Spleen (tissue), 11 donors: Measurements from ENCODE around the gene CYGB. TPM values are rescaled to one million over a fixed set of nuclear protein-coding genes. Genes with fewer than 3 reads are reported as not detected.
A peak's percentile ranks its signal among the peaks of the same experiment; 100 is the strongest.
"Not testable (repeated sequence)": the region's sequence is repeated elsewhere in the genome, so short reads cannot be mapped to it uniquely, and the experiment has no call there.

Source experiments
- DNase-seq: peaks from one replicate; pipeline ENCODE4 v3.0.0-alpha.2; 2020
- H3K27ac ChIP-seq, 8 donors: fragments of 200-600 bp; sonication (generic) in 7 of 8; 1 replicate in 4 of 8; 2 replicates in 4 of 8; pipeline versions ENCODE4 v1.5.0 to v1.8.0; 2016 to 2021; ENCODE audit warnings: inconsistent platforms in 4 of 8, mild to moderate bottlenecking in 4 of 8, moderate library complexity in 1 of 8
- H3K27me3 ChIP-seq, 7 donors: fragments of 200-600 bp; sonication (generic) in 6 of 7; replicated peaks in 1 of 7; 1 replicate in 4 of 7; 2 replicates in 3 of 7; pipeline versions ENCODE4 v1.5.0 to v1.8.0; 2016 to 2021; ENCODE audit warnings: inconsistent platforms in 3 of 7, mild to moderate bottlenecking in 1 of 7
- H3K36me3 ChIP-seq, 6 donors: fragments of 200-600 bp; sonication (generic) in 5 of 6; 1 replicate in 4 of 6; 2 replicates in 2 of 6; pipeline versions ENCODE4 v1.5.0 to v1.8.0; 2016 to 2021; ENCODE audit warnings: inconsistent platforms in 2 of 6
- H3K4me1 ChIP-seq, 6 donors: fragments of 200-600 bp; sonication (generic) in 5 of 6; 1 replicate in 3 of 6; 2 replicates in 3 of 6; pipeline versions ENCODE4 v1.5.0 to v1.8.0; 2016 to 2021; ENCODE audit warnings: inconsistent platforms in 3 of 6
- H3K4me3 ChIP-seq, 8 donors: fragments of 200-600 bp; sonication (generic) in 7 of 8; 1 replicate in 4 of 8; 2 replicates in 4 of 8; pipeline versions ENCODE4 v1.5.0 to v1.8.0; 2016 to 2021; ENCODE audit warnings: inconsistent platforms in 4 of 8, mild to moderate bottlenecking in 4 of 8, moderate library complexity in 2 of 8
- H3K9me3 ChIP-seq, 8 donors: fragments of 200-600 bp; sonication (generic) in 7 of 8; 1 replicate in 4 of 8; 2 replicates in 4 of 8; pipeline versions ENCODE4 v1.5.0 to v1.8.0; 2016 to 2021; ENCODE audit warnings: inconsistent platforms in 4 of 8
- POLR2A ChIP-seq, 3 donors: fragments of 450-650 bp; IDR thresholded peaks; one replicate each; pipeline ENCODE4 v1.5.1; 2017; ENCODE audit warnings: antibody characterized with exemption in 3 of 3, mild to moderate bottlenecking in 1 of 3
- POLR2AphosphoS5 ChIP-seq, 3 donors: sonication (generic); formaldehyde crosslinking; IDR thresholded peaks; one replicate each; pipeline ENCODE4 v1.5.1; 2017; ENCODE audit warnings: antibody characterized with exemption in 3 of 3
- WGBS, 5 donors: extraction: QIAGEN DNeasy Blood & Tissue Kit in 3 of 5; methylation state at CpG; one replicate each; pipeline versions ENCODE4 v1.1.5 to v1.1.7; 2013 to 2018; 5-methylcytosine and 5-hydroxymethylcytosine counted together
- intact Hi-C: fragments of 100-400 bp; cut with DNase I; formaldehyde crosslinking; loops from one replicate; pipeline ENCODE4 v1.15.0; 2023; ENCODE audit warnings: low total_unique reads
- polyA plus RNA-seq, 3 donors: library from polyadenylated mRNA; stranded (reverse); fragments of 200-250 nt; gene quantifications; one replicate each; pipeline ENCODE4 v1.2.1, GENCODE V29; 2013
- total RNA-seq, 7 donors: library from RNA; depleted of rRNA in 3 of 7; stranded (reverse); fragments of >200 nt in 3 of 7; fragmentation: NEBNext Ultra II Directional in 4 of 7; extraction: Animal tissue kit (Norgen Biotek cat#: 25700) in 4 of 7; gene quantifications; one replicate each; pipeline versions ENCODE4 v1.1.0 to v1.2.1, GENCODE V29; 2016 to 2021
- TF ChIP-seq, protein P1 (sequence below), 11 experiments: fragments of 200-600 bp in 7 of 11; fragments of 450-650 bp in 4 of 11; sonication (generic) in 4 of 11; IDR thresholded peaks in 8 of 11; conservative IDR thresholded peaks in 3 of 11; 1 replicate in 7 of 11; 2 replicates in 4 of 11; pipeline versions ENCODE4 v1.4.0 to v1.8.0; 2016 to 2021; ENCODE audit warnings: antibody characterized with exemption in 11 of 11, inconsistent platforms in 4 of 11, mild to moderate bottlenecking in 1 of 11
- donor health status: healthy with polysubstance abuse.
- donor health status: DM: no; HTN: no; CAD: no; lungs with moderate emphysema.
- donor health status: DM: no; HTN: no; CAD: no.
- donor health status: Bipolar disorder and iron deficiency.
- donor health status: healthy.
- donor health status: DM: no; HTN: no; CAD: no.
- donor health status: DM: yes; HTN: yes; CAD: no.

Gene CYGB
- total and polyA plus RNA-seq, 10 donors, result 3.5 to 21.0 (median 7.7) TPM

DNA sequence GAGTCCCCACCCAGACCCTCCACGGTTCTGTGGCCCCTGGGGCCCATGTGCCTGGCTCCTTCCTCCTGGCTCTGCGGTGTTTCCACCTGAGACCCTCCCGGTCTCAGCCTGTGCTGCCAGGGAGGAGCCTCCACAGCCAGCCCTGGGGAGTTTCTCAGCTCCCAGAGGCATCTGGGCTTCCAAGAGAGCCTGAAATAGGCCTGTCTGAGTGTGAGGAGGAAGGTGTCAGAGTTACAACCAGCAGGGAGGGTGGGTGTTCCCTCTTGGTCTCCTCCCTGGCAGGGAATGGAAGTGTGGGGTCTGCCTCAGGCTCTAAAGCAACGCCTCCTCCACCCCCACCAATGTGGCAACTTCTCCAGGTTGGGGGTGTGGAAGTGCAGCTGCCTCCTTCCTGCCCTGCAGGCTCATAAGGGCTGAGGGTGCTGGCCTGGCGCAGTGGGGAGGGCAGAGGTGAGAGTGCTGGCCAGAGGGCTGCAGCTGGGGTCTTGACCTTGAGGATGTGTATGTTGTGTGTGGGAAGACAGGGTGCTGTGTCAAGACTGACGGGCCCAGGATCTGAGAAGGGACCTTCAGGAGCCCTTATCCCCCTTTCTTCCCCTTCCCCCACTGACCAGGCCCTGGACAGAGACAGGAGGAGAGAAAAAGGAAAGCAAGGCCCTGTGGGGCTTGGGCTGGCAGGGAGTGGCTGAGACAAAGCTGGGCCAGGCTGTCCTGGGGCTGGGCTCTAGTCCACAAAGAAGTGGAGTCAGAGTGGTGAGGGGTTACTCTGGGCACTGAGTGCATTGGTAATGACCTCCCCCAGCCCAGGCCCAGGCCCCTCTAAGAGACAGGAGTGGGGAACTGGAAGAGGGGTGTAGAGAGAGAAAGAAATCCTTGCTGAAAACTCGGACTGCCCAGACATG is 2.4 kb downstream of the CYGB start:
- TF ChIP-seq, protein P1, sequence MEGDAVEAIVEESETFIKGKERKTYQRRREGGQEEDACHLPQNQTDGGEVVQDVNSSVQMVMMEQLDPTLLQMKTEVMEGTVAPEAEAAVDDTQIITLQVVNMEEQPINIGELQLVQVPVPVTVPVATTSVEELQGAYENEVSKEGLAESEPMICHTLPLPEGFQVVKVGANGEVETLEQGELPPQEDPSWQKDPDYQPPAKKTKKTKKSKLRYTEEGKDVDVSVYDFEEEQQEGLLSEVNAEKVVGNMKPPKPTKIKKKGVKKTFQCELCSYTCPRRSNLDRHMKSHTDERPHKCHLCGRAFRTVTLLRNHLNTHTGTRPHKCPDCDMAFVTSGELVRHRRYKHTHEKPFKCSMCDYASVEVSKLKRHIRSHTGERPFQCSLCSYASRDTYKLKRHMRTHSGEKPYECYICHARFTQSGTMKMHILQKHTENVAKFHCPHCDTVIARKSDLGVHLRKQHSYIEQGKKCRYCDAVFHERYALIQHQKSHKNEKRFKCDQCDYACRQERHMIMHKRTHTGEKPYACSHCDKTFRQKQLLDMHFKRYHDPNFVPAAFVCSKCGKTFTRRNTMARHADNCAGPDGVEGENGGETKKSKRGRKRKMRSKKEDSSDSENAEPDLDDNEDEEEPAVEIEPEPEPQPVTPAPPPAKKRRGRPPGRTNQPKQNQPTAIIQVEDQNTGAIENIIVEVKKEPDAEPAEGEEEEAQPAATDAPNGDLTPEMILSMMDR (IDR thresholded peaks at IDR 0.05 in 8 of 11, conservative IDR thresholded peaks at IDR 0.05 in 3 of 11), result no peak
- no peak for TF ChIP-seq POLR2A (IDR thresholded peaks at IDR 0.05)
- peak in 1 of 3 donors; percentile 37 for TF ChIP-seq POLR2AphosphoS5 (IDR thresholded peaks at IDR 0.05)
- no peaks in the 10 kb centered on the region for H3K36me3 ChIP-seq
- H3K9me3 ChIP-seq, result no peaks in the 10 kb centered on the region
- 63 to 83% (median 66%) methylated on average over 6 to 7 of the region's 7 CpGs for WGBS, 5 donors
- peaks cover 0 to 43% (median 22%) of the 10 kb centered on the region in 7 donors for H3K27me3 ChIP-seq
- peak overlapping the region in 4 of 8 donors; percentile 24 to 30 (median 25) for H3K27ac ChIP-seq
- intact Hi-C loops, result no loop called here
- H3K4me1 ChIP-seq, result peaks cover 11 to 79% (median 46%) of the 10 kb centered on the region in 6 donors
- peak; percentile 51 for DNase-seq
- no peak overlapping the region for H3K4me3 ChIP-seq

DNA sequence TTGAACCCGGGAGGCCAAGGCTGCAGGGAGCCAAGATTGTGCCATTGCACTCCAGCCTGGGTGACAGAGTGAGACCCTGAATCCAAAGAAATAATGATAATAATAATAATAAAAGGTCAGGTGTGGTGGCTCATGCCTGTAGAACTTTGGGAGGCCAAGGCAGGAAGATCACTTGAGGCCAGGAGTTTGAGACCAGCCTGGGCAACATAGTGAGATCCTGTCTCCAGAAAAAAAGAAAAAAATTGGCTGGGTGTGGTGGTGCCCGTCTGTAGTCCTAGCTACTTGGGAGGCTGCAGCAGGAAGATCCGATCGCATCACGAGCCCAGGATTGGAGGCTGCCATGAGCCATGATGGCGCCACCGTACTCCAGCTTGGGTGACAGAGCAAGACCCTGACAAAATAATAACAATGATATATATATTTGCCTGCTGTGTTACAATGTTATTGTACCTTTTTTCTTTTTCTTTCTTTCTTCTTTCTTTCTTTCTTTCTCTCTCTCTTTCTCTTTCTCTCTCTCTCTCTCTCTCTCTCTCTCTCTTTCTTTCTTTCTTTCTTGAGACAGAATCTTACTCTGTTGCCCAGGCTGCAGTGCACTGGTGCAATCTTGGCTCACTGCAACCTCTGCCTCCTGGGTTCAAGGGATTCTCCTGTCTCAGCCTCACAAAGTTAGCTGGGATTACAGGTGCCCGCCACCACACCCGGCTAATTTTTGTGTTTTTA is 3.7 kb downstream of the CYGB start:
- intact Hi-C loops, H3K4me3 ChIP-seq, H3K27ac ChIP-seq, H3K36me3 ChIP-seq, H3K9me3 ChIP-seq, DNase-seq: not testable (repeated sequence)
- H3K4me1 ChIP-seq, result peaks cover 18 to 79% (median 53%) of the 10 kb centered on the region in 6 donors
- peaks cover 0 to 30% (median 20%) of the 10 kb centered on the region in 7 donors for H3K27me3 ChIP-seq
- 92 to 96% (median 94%) methylated on average over 9 of the region's 9 CpGs for WGBS, 5 donors

DNA sequence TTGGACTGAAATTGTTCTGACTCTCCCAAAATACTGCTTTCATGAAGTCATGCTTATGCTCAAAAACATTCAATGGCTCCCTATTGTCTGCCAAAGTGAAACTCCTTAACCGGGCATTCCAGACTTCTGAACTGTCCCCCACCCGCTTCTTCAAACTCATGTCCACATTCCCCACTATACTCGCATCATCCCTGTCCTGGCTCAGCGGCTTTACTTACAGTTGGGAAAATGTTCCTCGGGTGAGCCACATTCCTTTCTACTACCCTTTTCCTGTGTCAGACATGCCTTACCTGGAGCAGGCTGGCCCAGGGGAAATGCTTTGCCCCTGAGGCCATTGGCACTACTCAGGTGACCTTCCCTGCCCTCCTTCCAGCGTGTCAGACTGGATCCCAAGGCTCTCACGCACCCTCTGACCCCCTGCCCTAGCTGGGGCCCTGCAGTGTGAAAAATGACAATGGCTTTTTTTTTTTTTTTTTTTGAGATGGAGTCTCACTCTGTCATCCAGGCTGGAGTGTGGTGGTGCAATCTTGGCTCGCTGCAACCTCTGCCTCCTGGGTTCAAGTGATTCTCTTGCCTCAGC is 5.3 kb downstream of the CYGB start:
- H3K4me1 ChIP-seq, result peaks cover 28 to 80% (median 56%) of the 10 kb centered on the region in 6 donors
- TF ChIP-seq POLR2AphosphoS5 (IDR thresholded peaks at IDR 0.05), result no peak
- TF ChIP-seq, protein P1 (IDR thresholded peaks at IDR 0.05 in 8 of 11, conservative IDR thresholded peaks at IDR 0.05 in 3 of 11), result no peak
- TF ChIP-seq POLR2A (IDR thresholded peaks at IDR 0.05), result no peak
- H3K27me3 ChIP-seq, result peaks cover 0 to 25% (median 6%) of the 10 kb centered on the region in 7 donors
- DNase-seq, result no peak
- peak overlapping the region in 7 of 8 donors; percentile 86 to 99 (median 92) for H3K27ac ChIP-seq
- H3K9me3 ChIP-seq, result no peaks in the 10 kb centered on the region
- intact Hi-C loops, result no loop called here
- WGBS, 5 donors, result 79 to 88% (median 84%) methylated on average over 8 of the region's 8 CpGs
- no peak overlapping the region for H3K4me3 ChIP-seq
- H3K36me3 ChIP-seq, result no peaks in the 10 kb centered on the region

DNA sequence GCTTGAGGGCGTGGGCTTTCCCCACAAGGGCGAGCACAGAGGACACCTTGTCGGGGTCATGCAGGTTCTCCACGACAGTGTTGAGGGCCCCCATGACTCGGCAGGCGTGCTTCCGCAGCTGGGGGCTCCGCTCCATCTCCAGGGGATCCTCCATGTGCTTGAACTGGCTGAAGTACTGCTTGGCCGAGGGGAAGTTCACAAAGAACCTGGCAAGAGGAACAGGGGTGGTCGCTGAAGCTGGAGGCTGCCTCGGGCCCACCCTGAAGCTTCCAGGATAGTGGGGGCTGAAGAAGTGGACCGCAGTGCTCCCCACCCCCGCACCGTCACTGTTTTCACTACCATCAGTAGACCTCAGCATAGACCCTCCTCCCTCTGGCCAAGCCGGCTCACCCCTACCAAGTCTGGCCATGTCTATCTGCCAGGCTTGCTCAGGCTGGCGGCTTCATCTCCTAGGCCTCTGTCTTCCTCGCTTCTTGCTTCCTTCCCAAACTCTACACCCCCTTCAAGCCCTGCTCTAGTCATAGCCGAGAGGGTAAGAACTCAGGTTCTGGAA is 5.9 kb downstream of the CYGB start:
- Histone ChIP-seq H3K27me3 (peaks cover 0 to 19% (median 0%) of the 10 kb centered on the region in 7 donors), H3K27ac (peak overlapping the region in 7 of 8 donors; percentile 86 to 99 (median 92)), H3K36me3 (no peaks in the 10 kb centered on the region), H3K4me1 (peaks cover 28 to 80% (median 55%) of the 10 kb centered on the region in 6 donors), H3K4me3 (no peak overlapping the region), H3K9me3 (no peaks in the 10 kb centered on the region)
- DNase-seq, result no peak
- intact Hi-C loops, result no loop called here
- TF ChIP-seq POLR2A (IDR thresholded peaks at IDR 0.05), result no peak
- TF ChIP-seq POLR2AphosphoS5 (IDR thresholded peaks at IDR 0.05), result no peak
- TF ChIP-seq, protein P1 (IDR thresholded peaks at IDR 0.05 in 8 of 11, conservative IDR thresholded peaks at IDR 0.05 in 3 of 11), result no peak
- WGBS, 5 donors, result 80 to 85% (median 82%) methylated on average over 16 to 18 of the region's 18 CpGs
